Measurements from ENCODE around the gene MYH15. TPM values are rescaled to one million over a fixed set of nuclear protein-coding genes. Genes with fewer than 3 reads are reported as not detected.

The MYH15 gene
- total and polyA plus RNA-seq, 4 donors, result 0.06 to 0.31 (median 0.25) TPM

GRCh38 chr3:108511055-108511454 lies 659 bp upstream of the MYH15 start:
- Histone ChIP-seq H3K4me1 (ENCODE audit: control insufficient read depth in 5 of 5, insufficient read depth in 5 of 5, low read length in 5 of 5) (no peaks in the 10 kb centered on the region), H3K27me3 (ENCODE audit: control insufficient read depth in 3 of 3, insufficient read depth in 3 of 3, low read length in 2 of 3) (no peaks in the 10 kb centered on the region), H3K27ac (ENCODE audit: low read depth in 1 of 2, low read length in 1 of 2) (no peak overlapping the region), H3K9me3 (ENCODE audit: control insufficient read depth in 4 of 4, insufficient read depth in 3 of 4, low read length in 3 of 4) (no peaks in the 10 kb centered on the region), H3K9ac (ENCODE audit: insufficient read depth in 1 of 2, low read length in 2 of 2) (no peak overlapping the region), H3K4me3 (no peak overlapping the region), H3K36me3 (ENCODE audit: control insufficient read depth in 4 of 4, insufficient read depth in 4 of 4, low read length in 4 of 4) (no peaks in the 10 kb centered on the region)
- TF ChIP-seq CTCF (IDR thresholded peaks at IDR 0.05; ENCODE audit: control extremely low read depth, extremely low read depth), result no peak
- ATAC-seq (ENCODE audit: insufficient read depth, low FRiP score) (no peak), DNase-seq (no peak)
- WGBS, 2 donors, result 97 to 98% methylated on average over 4 of the region's 4 CpGs

DNA sequence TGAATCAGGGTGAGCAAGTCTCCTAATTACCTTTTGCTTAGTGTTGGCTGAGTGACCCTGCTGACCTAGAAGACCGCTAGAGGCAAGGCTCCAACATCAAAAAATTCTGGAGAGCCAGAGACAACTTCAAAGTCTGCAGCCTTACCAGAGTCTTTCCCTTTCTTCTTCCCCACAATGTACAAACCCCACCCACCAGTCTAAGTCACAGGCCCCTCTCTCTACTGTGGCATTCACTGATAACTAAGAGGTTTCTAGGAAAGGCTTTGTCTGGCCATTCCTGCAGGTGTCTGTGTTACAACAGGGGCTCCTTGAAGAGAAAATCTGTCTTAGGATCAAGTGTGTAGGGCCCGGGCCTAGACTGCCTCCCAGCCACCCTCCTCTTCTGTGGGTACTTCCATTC lies 525 bp downstream of the MYH15 start:
- Histone ChIP-seq H3K36me3 (ENCODE audit: control insufficient read depth in 4 of 4, insufficient read depth in 4 of 4, low read length in 4 of 4) (no peaks in the 10 kb centered on the region), H3K9ac (ENCODE audit: insufficient read depth in 1 of 2, low read length in 2 of 2) (no peak overlapping the region), H3K4me3 (no peak overlapping the region), H3K4me1 (ENCODE audit: control insufficient read depth in 5 of 5, insufficient read depth in 5 of 5, low read length in 5 of 5) (no peaks in the 10 kb centered on the region), H3K27ac (ENCODE audit: low read depth in 1 of 2, low read length in 1 of 2) (no peak overlapping the region), H3K27me3 (ENCODE audit: control insufficient read depth in 3 of 3, insufficient read depth in 3 of 3, low read length in 2 of 3) (no peaks in the 10 kb centered on the region), H3K9me3 (ENCODE audit: control insufficient read depth in 4 of 4, insufficient read depth in 3 of 4, low read length in 3 of 4) (no peaks in the 10 kb centered on the region)
- TF ChIP-seq CTCF (IDR thresholded peaks at IDR 0.05; ENCODE audit: control extremely low read depth, extremely low read depth), result no peak
- ATAC-seq (ENCODE audit: insufficient read depth, low FRiP score) (no peak), DNase-seq (no peak)
- 84 to 87% methylated on average over 2 of the region's 2 CpGs for WGBS, 2 donors

DNA sequence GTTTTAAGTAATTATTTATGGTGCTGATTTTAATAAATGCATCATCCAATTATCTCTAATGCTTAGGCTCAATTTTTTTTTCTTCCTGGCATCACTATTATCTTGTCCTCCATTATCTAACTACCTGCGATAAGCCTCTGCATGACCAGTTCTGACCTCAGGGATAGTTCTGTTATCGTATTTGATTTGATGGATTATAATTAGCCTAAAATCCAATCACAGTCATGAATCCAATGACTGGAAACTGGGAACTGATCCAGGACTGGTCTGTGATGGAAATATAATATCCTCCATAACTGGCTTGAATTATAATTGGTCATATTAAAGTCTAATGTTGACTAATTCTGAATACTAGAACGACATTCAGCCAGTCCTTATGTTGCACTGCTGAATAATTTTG lies 1.1 kb downstream of the MYH15 start:
- TF ChIP-seq CTCF (IDR thresholded peaks at IDR 0.05; ENCODE audit: control extremely low read depth, extremely low read depth), result no peak
- Histone ChIP-seq H3K27ac (ENCODE audit: low read depth in 1 of 2, low read length in 1 of 2) (no peak overlapping the region), H3K9ac (ENCODE audit: insufficient read depth in 1 of 2, low read length in 2 of 2) (no peak overlapping the region), H3K9me3 (ENCODE audit: control insufficient read depth in 4 of 4, insufficient read depth in 3 of 4, low read length in 3 of 4) (no peaks in the 10 kb centered on the region), H3K4me1 (ENCODE audit: control insufficient read depth in 5 of 5, insufficient read depth in 5 of 5, low read length in 5 of 5) (no peaks in the 10 kb centered on the region), H3K36me3 (ENCODE audit: control insufficient read depth in 4 of 4, insufficient read depth in 4 of 4, low read length in 4 of 4) (no peaks in the 10 kb centered on the region), H3K4me3 (no peak overlapping the region), H3K27me3 (ENCODE audit: control insufficient read depth in 3 of 3, insufficient read depth in 3 of 3, low read length in 2 of 3) (no peaks in the 10 kb centered on the region)
- no peak for DNase-seq
- ATAC-seq (ENCODE audit: insufficient read depth, low FRiP score), result no peak
- 65 to 73% methylated on average over 3 of the region's 3 CpGs for WGBS, 2 donors

DNA sequence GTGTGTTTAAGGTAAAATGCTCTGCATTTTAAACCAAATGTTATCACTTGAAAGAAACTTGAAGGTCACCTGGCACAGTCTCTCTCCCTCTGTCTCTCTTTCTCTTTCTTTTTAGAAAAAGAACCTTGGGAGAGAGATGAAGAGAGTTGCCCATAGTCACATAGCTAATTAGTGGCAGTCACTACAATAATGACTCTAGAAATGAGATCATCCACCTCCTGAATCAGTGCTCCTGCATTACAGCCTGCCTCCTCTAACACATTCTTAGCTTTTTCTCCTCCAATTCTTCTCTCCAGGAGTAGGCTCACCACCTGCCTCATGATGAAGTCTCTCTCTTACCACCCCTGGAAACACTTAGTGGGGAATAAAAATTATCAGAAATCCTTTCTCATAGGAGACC lies 2.5 kb downstream of the MYH15 start:
- no peak overlapping the region for H3K9ac ChIP-seq (ENCODE audit: insufficient read depth in 1 of 2, low read length in 2 of 2)
- DNase-seq (no peak), ATAC-seq (ENCODE audit: insufficient read depth, low FRiP score) (no peak)
- no peak overlapping the region for H3K27ac ChIP-seq (ENCODE audit: low read depth in 1 of 2, low read length in 1 of 2)
- H3K4me3 ChIP-seq, result no peak overlapping the region
- TF ChIP-seq CTCF (IDR thresholded peaks at IDR 0.05; ENCODE audit: control extremely low read depth, extremely low read depth), result no peak
- H3K9me3 ChIP-seq (ENCODE audit: control insufficient read depth in 4 of 4, insufficient read depth in 3 of 4, low read length in 3 of 4), result no peaks in the 10 kb centered on the region
- no peaks in the 10 kb centered on the region for H3K27me3 ChIP-seq (ENCODE audit: control insufficient read depth in 3 of 3, insufficient read depth in 3 of 3, low read length in 2 of 3)
- no peaks in the 10 kb centered on the region for H3K36me3 ChIP-seq (ENCODE audit: control insufficient read depth in 4 of 4, insufficient read depth in 4 of 4, low read length in 4 of 4)
- H3K4me1 ChIP-seq (ENCODE audit: control insufficient read depth in 5 of 5, insufficient read depth in 5 of 5, low read length in 5 of 5), result no peaks in the 10 kb centered on the region

Data from lung (tissue), 12 donors.